T-helper 2 cell treated with Interferon-gamma antibody and Interleukin-4, amounts not matched to agents 5 μg/mL and 100 μg/mL, for 36 hours (primary cell): ENCODE measurements around the gene SLC35B4.

Experiments used
- DNase-seq: peaks from one replicate; pipeline ENCODE4 v3.0.0; 2021; ENCODE audit warnings: low spot score
- H3K27ac Mint-ChIP-seq: one replicate; pipeline ENCODE4 v1.8.0; 2021; ENCODE audit warnings: mild to moderate bottlenecking, mixed read lengths
- H3K27me3 Mint-ChIP-seq: one replicate; pipeline ENCODE4 v1.8.0; 2021; ENCODE audit warnings: low read depth, mixed read lengths
- H3K36me3 Mint-ChIP-seq: one replicate; pipeline ENCODE4 v1.8.0; 2021; ENCODE audit warnings: low read depth, mixed read lengths
- H3K4me1 Mint-ChIP-seq: one replicate; pipeline ENCODE4 v1.8.0; 2021; ENCODE audit warnings: low read depth, mixed read lengths
- H3K4me3 Mint-ChIP-seq: one replicate; pipeline ENCODE4 v1.8.0; 2022; ENCODE audit warnings: mild to moderate bottlenecking, moderate library complexity, mixed read lengths
- H3K9me3 Mint-ChIP-seq: one replicate; pipeline ENCODE4 v1.8.0; 2021; ENCODE audit warnings: mixed read lengths

The SLC35B4 gene

GRCh38 chr7:134293002-134293740, 23.6 kb downstream of the SLC35B4 start:
- no peak overlapping the region for H3K4me3 Mint-ChIP-seq
- no peaks in the 10 kb centered on the region for H3K27me3 Mint-ChIP-seq
- H3K4me1 Mint-ChIP-seq = no peaks in the 10 kb centered on the region
- H3K36me3 Mint-ChIP-seq = peaks cover 15% of the 10 kb centered on the region
- no peaks in the 10 kb centered on the region for H3K9me3 Mint-ChIP-seq
- no peak overlapping the region for H3K27ac Mint-ChIP-seq
- no peak for DNase-seq

- H3K27me3 Mint-ChIP-seq = no peaks in the 10 kb centered on the region
- no peak overlapping the region for H3K4me3 Mint-ChIP-seq
- H3K27ac Mint-ChIP-seq = no peak overlapping the region
- no peak for DNase-seq
- H3K36me3 Mint-ChIP-seq = peaks cover 9% of the 10 kb centered on the region
- no peaks in the 10 kb centered on the region for H3K9me3 Mint-ChIP-seq
- no peaks in the 10 kb centered on the region for H3K4me1 Mint-ChIP-seq
These were observed 26.4 kb downstream of the SLC35B4 start for GRCh38 chr7:134290286-134290685.

GRCh38 chr7:134289841-134290240, 26.9 kb downstream of the SLC35B4 start:
- Mint-ChIP-seq H3K36me3 (peaks cover 9% of the 10 kb centered on the region), H3K27me3 (no peaks in the 10 kb centered on the region), H3K9me3 (no peaks in the 10 kb centered on the region), H3K27ac (no peak overlapping the region), H3K4me3 (no peak overlapping the region), H3K4me1 (no peaks in the 10 kb centered on the region)
- DNase-seq = no peak

- Mint-ChIP-seq H3K27ac (no peak overlapping the region), H3K9me3 (no peaks in the 10 kb centered on the region), H3K27me3 (no peaks in the 10 kb centered on the region), H3K36me3 (peaks cover 5% of the 10 kb centered on the region), H3K4me3 (no peak overlapping the region), H3K4me1 (no peaks in the 10 kb centered on the region)
- no peak for DNase-seq
These were observed 27.3 kb downstream of the SLC35B4 start for GRCh38 chr7:134289423-134289822.

GRCh38 chr7:134287916-134288659, 28.6 kb downstream of the SLC35B4 start:
- H3K27me3 Mint-ChIP-seq = no peaks in the 10 kb centered on the region
- H3K36me3 Mint-ChIP-seq = no peaks in the 10 kb centered on the region
- no peak for DNase-seq
- H3K9me3 Mint-ChIP-seq = no peaks in the 10 kb centered on the region
- no peak overlapping the region for H3K27ac Mint-ChIP-seq
- H3K4me1 Mint-ChIP-seq = no peaks in the 10 kb centered on the region
- no peak overlapping the region for H3K4me3 Mint-ChIP-seq

- H3K9me3 Mint-ChIP-seq = no peaks in the 10 kb centered on the region
- H3K4me1 Mint-ChIP-seq = no peaks in the 10 kb centered on the region
- H3K27me3 Mint-ChIP-seq = peaks cover under 1% of the 10 kb centered on the region
- no peaks in the 10 kb centered on the region for H3K36me3 Mint-ChIP-seq
- H3K4me3 Mint-ChIP-seq = no peak overlapping the region
- no peak for DNase-seq
- no peak overlapping the region for H3K27ac Mint-ChIP-seq
These were observed 31.8 kb downstream of the SLC35B4 start for GRCh38 chr7:134284952-134285351.

- H3K4me3 Mint-ChIP-seq = no peak overlapping the region
- no peak for DNase-seq
- H3K27me3 Mint-ChIP-seq = peaks cover 6% of the 10 kb centered on the region
- H3K27ac Mint-ChIP-seq = no peak overlapping the region
- H3K4me1 Mint-ChIP-seq = no peaks in the 10 kb centered on the region
- no peaks in the 10 kb centered on the region for H3K36me3 Mint-ChIP-seq
- no peaks in the 10 kb centered on the region for H3K9me3 Mint-ChIP-seq
These were observed 32.7 kb downstream of the SLC35B4 start for GRCh38 chr7:134284011-134284410.

- H3K36me3 Mint-ChIP-seq = no peaks in the 10 kb centered on the region
- no peak overlapping the region for H3K27ac Mint-ChIP-seq
- H3K4me3 Mint-ChIP-seq = no peak overlapping the region
- no peak for DNase-seq
- no peaks in the 10 kb centered on the region for H3K4me1 Mint-ChIP-seq
- no peaks in the 10 kb centered on the region for H3K9me3 Mint-ChIP-seq
- peaks cover 17% of the 10 kb centered on the region for H3K27me3 Mint-ChIP-seq
These were observed 36.2 kb downstream of the SLC35B4 start for GRCh38 chr7:134280508-134280907.

- H3K36me3 Mint-ChIP-seq = no peaks in the 10 kb centered on the region
- H3K27ac Mint-ChIP-seq = no peak overlapping the region
- H3K4me3 Mint-ChIP-seq = no peak overlapping the region
- DNase-seq = no peak
- H3K9me3 Mint-ChIP-seq = no peaks in the 10 kb centered on the region
- H3K4me1 Mint-ChIP-seq = no peaks in the 10 kb centered on the region
- peaks cover 21% of the 10 kb centered on the region for H3K27me3 Mint-ChIP-seq
These were observed 36.8 kb downstream of the SLC35B4 start for GRCh38 chr7:134279898-134280297.

GRCh38 chr7:134279336-134279735, 37.4 kb downstream of the SLC35B4 start:
- no peak overlapping the region for H3K4me3 Mint-ChIP-seq
- H3K27me3 Mint-ChIP-seq = peaks cover 24% of the 10 kb centered on the region
- H3K27ac Mint-ChIP-seq = no peak overlapping the region
- H3K9me3 Mint-ChIP-seq = no peaks in the 10 kb centered on the region
- DNase-seq = no peak
- no peaks in the 10 kb centered on the region for H3K4me1 Mint-ChIP-seq
- H3K36me3 Mint-ChIP-seq = no peaks in the 10 kb centered on the region

GRCh38 chr7:134278502-134279153, 38.1 kb downstream of the SLC35B4 start:
- Mint-ChIP-seq H3K36me3 (no peaks in the 10 kb centered on the region), H3K27me3 (peaks cover 24% of the 10 kb centered on the region), H3K4me3 (no peak overlapping the region), H3K9me3 (no peaks in the 10 kb centered on the region), H3K4me1 (no peaks in the 10 kb centered on the region), H3K27ac (no peak overlapping the region)
- DNase-seq = no peak

GRCh38 chr7:134276951-134277350, 39.8 kb downstream of the SLC35B4 start:
- H3K36me3 Mint-ChIP-seq = no peaks in the 10 kb centered on the region
- no peaks in the 10 kb centered on the region for H3K4me1 Mint-ChIP-seq
- H3K27me3 Mint-ChIP-seq = peaks cover 28% of the 10 kb centered on the region
- no peak for DNase-seq
- H3K27ac Mint-ChIP-seq = no peak overlapping the region
- H3K9me3 Mint-ChIP-seq = no peaks in the 10 kb centered on the region
- no peak overlapping the region for H3K4me3 Mint-ChIP-seq

- Mint-ChIP-seq H3K27me3 (no peaks in the 10 kb centered on the region), H3K9me3 (no peaks in the 10 kb centered on the region), H3K36me3 (no peaks in the 10 kb centered on the region), H3K4me3 (no peak overlapping the region), H3K4me1 (no peaks in the 10 kb centered on the region), H3K27ac (no peak overlapping the region)
- no peak for DNase-seq
These were observed 54.4 kb downstream of the SLC35B4 start for GRCh38 chr7:134262322-134262721.

- no peaks in the 10 kb centered on the region for H3K9me3 Mint-ChIP-seq
- no peaks in the 10 kb centered on the region for H3K36me3 Mint-ChIP-seq
- H3K4me3 Mint-ChIP-seq = no peak overlapping the region
- DNase-seq = no peak
- H3K4me1 Mint-ChIP-seq = no peaks in the 10 kb centered on the region
- H3K27me3 Mint-ChIP-seq = no peaks in the 10 kb centered on the region
- H3K27ac Mint-ChIP-seq = no peak overlapping the region
These were observed 60.9 kb downstream of the SLC35B4 start for GRCh38 chr7:134255814-134256213.
